ENCODE measurements around the gene KMO. TPM values are rescaled to one million over a fixed set of nuclear protein-coding genes. Genes with fewer than 3 reads are reported as not detected.

Gene KMO
- total RNA-seq, 4 donors from 2014 or later = 0.45 TPM; not detected in 3

DNA sequence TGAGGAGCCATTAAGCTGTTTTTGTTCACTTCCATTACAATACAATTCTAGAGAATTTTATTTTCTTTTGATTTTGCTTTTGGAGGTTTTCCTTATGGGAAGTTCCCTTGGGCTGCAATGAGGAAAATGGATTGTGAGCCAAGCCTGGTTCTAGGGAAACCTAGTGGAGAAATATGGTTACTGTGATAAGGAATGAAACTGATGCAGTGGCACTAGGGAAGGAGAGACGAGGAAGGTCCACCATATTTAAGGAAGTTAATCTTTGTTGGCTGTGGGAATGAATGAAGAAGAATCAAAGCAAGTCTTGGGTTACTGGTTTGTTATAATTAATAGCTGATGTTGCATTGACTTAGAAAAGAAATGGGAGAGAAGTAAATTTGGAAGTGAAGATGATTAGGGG is 79.6 kb downstream of the KMO start:
- Histone ChIP-seq H3K4me1 (peaks cover 13% of the 10 kb centered on the region), H3K9me3 (no peaks in the 10 kb centered on the region), H3K27ac (no peak overlapping the region), H3K27me3 (no peaks in the 10 kb centered on the region), H3K4me3 (no peak overlapping the region), H3K36me3 (no peaks in the 10 kb centered on the region)
- no peak for TF ChIP-seq EP300 (IDR thresholded peaks at IDR 0.05)
- TF ChIP-seq CTCF (IDR thresholded peaks at IDR 0.05) = no peak
- no peak for TF ChIP-seq POLR2A (IDR thresholded peaks at IDR 0.05)
- no peak for TF ChIP-seq POLR2AphosphoS5 (IDR thresholded peaks at IDR 0.05)
- WGBS = 85% methylated on average over 1 of the region's 1 CpG
- DNase-seq (ENCODE audit: low spot score in 2 of 2) = no peak

DNA sequence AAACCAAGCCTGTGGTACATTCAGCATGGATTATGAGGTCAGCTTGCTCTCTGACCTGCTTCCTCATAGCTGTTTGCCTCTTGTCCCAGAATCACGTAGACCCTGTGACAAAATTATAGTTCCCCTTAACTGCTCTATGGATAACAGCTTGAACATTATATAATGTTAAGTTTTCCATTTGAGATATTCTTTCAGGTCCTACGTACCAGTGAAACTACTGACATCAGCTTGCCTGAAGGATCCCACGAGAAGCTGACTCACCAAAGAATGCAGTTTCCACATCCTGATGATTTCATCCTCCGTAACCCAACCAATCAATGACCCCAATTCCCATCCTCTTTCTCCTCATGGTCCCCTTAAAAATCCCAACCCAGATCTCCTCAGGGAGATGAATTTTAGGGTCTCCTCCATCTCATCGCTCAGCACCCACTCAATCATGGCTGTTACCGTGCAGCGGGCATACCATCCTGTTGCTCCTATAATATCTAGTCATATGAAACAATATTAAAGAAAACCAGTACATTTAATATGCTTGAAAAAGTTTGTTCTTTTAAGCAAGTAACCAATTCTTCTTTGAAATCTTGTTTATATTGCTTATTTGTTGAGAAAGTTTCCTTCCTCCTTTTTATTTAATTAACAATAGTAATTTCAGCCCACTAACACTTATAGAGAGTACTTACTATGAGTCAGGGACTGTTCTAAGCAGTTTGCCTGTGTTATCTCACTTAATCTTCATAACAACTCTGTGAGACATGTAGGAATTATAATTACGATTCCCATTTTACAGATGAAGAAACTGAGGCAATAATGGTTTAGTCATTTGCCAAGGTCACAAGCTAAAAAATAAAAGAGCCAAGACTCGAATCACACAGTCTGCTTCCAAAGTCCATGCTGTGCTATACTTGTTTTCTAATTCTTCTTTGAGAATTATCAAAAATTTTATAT is 80.6 kb downstream of the KMO start:
- Histone ChIP-seq H3K27me3 (no peaks in the 10 kb centered on the region), H3K9me3 (no peaks in the 10 kb centered on the region), H3K36me3 (no peaks in the 10 kb centered on the region), H3K4me3 (no peak overlapping the region), H3K27ac (no peak overlapping the region), H3K4me1 (peaks cover 13% of the 10 kb centered on the region)
- 74% methylated on average over 9 of the region's 9 CpGs for WGBS
- no peak for TF ChIP-seq POLR2A (IDR thresholded peaks at IDR 0.05)
- TF ChIP-seq EP300 (IDR thresholded peaks at IDR 0.05) = no peak
- no peak for TF ChIP-seq POLR2AphosphoS5 (IDR thresholded peaks at IDR 0.05)
- TF ChIP-seq CTCF (IDR thresholded peaks at IDR 0.05) = no peak
- DNase-seq (ENCODE audit: low spot score in 2 of 2) = no peak

- no peaks in the 10 kb centered on the region for H3K9me3 ChIP-seq
- TF ChIP-seq CTCF (IDR thresholded peaks at IDR 0.05) (no peak), POLR2AphosphoS5 (IDR thresholded peaks at IDR 0.05) (no peak), POLR2A (IDR thresholded peaks at IDR 0.05) (no peak), EP300 (IDR thresholded peaks at IDR 0.05) (no peak)
- no peak for DNase-seq (ENCODE audit: low spot score in 2 of 2)
- no peak overlapping the region for H3K27ac ChIP-seq
- H3K27me3 ChIP-seq = no peaks in the 10 kb centered on the region
- no peaks in the 10 kb centered on the region for H3K36me3 ChIP-seq
- no peak overlapping the region for H3K4me3 ChIP-seq
- WGBS = 92% methylated on average over 4 of the region's 4 CpGs
- H3K4me1 ChIP-seq = peaks cover 13% of the 10 kb centered on the region
Observed at GRCh38 chr1:241614144-241614543, 82.0 kb downstream of the KMO start.

GRCh38 chr1:241614572-241614971 is 82.4 kb downstream of the KMO start:
- no peak for DNase-seq (ENCODE audit: low spot score in 2 of 2)
- Histone ChIP-seq H3K4me3 (no peak overlapping the region), H3K27me3 (no peaks in the 10 kb centered on the region), H3K4me1 (peaks cover 13% of the 10 kb centered on the region), H3K9me3 (no peaks in the 10 kb centered on the region), H3K36me3 (no peaks in the 10 kb centered on the region), H3K27ac (no peak overlapping the region)
- WGBS = 68% methylated on average over 4 of the region's 4 CpGs
- no peak for TF ChIP-seq POLR2A (IDR thresholded peaks at IDR 0.05)
- TF ChIP-seq EP300 (IDR thresholded peaks at IDR 0.05) = no peak
- TF ChIP-seq POLR2AphosphoS5 (IDR thresholded peaks at IDR 0.05) = no peak
- no peak for TF ChIP-seq CTCF (IDR thresholded peaks at IDR 0.05)
